HepG2 (cell line): ENCODE data around the gene DAAM1. TPM values are rescaled to one million over a fixed set of nuclear protein-coding genes. Genes with fewer than 3 reads are reported as not detected.

Experiments used
- ATAC-seq: fragments of 200-7000 bp; cut with Tn5 transposase; 3 replicates; pipeline ENCODE4 v1.9.1; 2020; ENCODE audit warnings: mild to moderate bottlenecking, moderate library complexity
- BruUV-seq: library from RNA; stranded (reverse); fragments of 400-500 nt; replicated peaks from 2 replicates; lab custom pipeline; 2021; lab: Mats Ljungman, UMichigan
- CTCF ChIA-PET: fragments of 300-600 bp; formaldehyde crosslinking; extraction: SDS; loops from one replicate; lab custom pipeline; 2021; ENCODE audit warnings: low total read pairs, inconsistent platforms, low intra/inter-chr PET ratio; lab: Yijun Ruan, JAX
- POLR2A ChIA-PET: fragments of 350-600 bp; sonication (Branson Sonifier 250); formaldehyde crosslinking; loops from one replicate; lab custom pipeline; 2020; ENCODE audit warnings: antibody characterized with exemption, inconsistent platforms; lab: Yijun Ruan, JAX
- DNase-seq: peaks from one replicate; pipeline ENCODE4 v3.0.0-alpha.2; 2015; ENCODE audit warnings: low spot score
- FAIRE-seq: peaks from 3 replicates; lab custom pipeline; 2011; peaks lifted over from hg19 to GRCh38; lab: Jason Lieb, UNC
- H2AFZ ChIP-seq: one replicate; pipeline ENCODE4 v1.6.1; 2011; ENCODE audit warnings: low read length, inconsistent platforms
- H3K27ac ChIP-seq: fragments of 300-600 bp; 3 replicates; pipeline ENCODE4 v1.8.0; 2011; ENCODE audit warnings: mixed run types, mild to moderate bottlenecking, mixed read lengths, low read length, inconsistent platforms; ENCODE audit not compliant: insufficient read depth; ENCODE audit errors: extremely low read length
- H3K27me3 ChIP-seq, 2 experiments: fragments of 200-600 bp in 1 of 2; 2 replicates in 1 of 2; 3 replicates in 1 of 2; pipeline versions ENCODE4 v1.6.0 to v1.8.0; 2011; ENCODE audit warnings: low read length in 2 of 2, mild to moderate bottlenecking in 2 of 2, moderate library complexity in 2 of 2, inconsistent platforms in 1 of 2; ENCODE audit not compliant: insufficient read depth in 2 of 2, control insufficient read depth in 1 of 2
- H3K36me3 ChIP-seq, 2 experiments: fragments of 200-600 bp in 1 of 2; replicated peaks in 1 of 2; 2 replicates in 1 of 2; 3 replicates in 1 of 2; pipeline versions ENCODE4 v1.5.1 to v1.8.0; 2011; ENCODE audit warnings: low read length in 2 of 2, inconsistent platforms in 1 of 2; ENCODE audit not compliant: insufficient read depth in 2 of 2, control insufficient read depth in 1 of 2
- H3K4me1 ChIP-seq: 2 replicates; pipeline ENCODE4 v1.5.1; 2012; ENCODE audit warnings: low read length, inconsistent platforms; ENCODE audit not compliant: insufficient read depth
- H3K4me2 ChIP-seq: 2 replicates; pipeline ENCODE4 v1.6.0; 2011; ENCODE audit warnings: low read depth, low read length, inconsistent platforms
- H3K4me3 ChIP-seq, 3 experiments: fragments of 200-600 bp in 1 of 3; sonication (generic), shearing (Covaris generic) in 1 of 3; replicated peaks in 1 of 3; 2 replicates each; pipeline ENCODE4 v1.5.1; 2011 to 2016; ENCODE audit warnings: low read length in 3 of 3, inconsistent platforms in 2 of 3, low read depth in 2 of 3, mild to moderate bottlenecking in 2 of 3, control low read depth in 1 of 3, mixed read lengths in 1 of 3; ENCODE audit not compliant: insufficient read depth in 1 of 3
- H3K79me2 ChIP-seq: one replicate; pipeline ENCODE4 v1.6.1; 2011; ENCODE audit warnings: low read length, inconsistent platforms; ENCODE audit not compliant: insufficient read depth
- H3K9ac ChIP-seq: 2 replicates; pipeline ENCODE4 v1.6.0; 2011; ENCODE audit warnings: mild to moderate bottlenecking, low read depth, low read length, inconsistent platforms; ENCODE audit not compliant: insufficient read depth
- H3K9me3 ChIP-seq: 2 replicates; pipeline ENCODE4 v1.5.1; 2012; ENCODE audit warnings: mild to moderate bottlenecking, low read length
- H4K20me1 ChIP-seq: 2 replicates; pipeline ENCODE4 v1.6.0; 2011; ENCODE audit warnings: inconsistent platforms, mild to moderate bottlenecking, low read length, moderate library complexity; ENCODE audit not compliant: insufficient read depth
- GPN1 ChIP-seq: sonication (generic); formaldehyde crosslinking; IDR thresholded peaks from 2 replicates; pipeline ENCODE4 v1.5.1; 2020; ENCODE audit warnings: missing genetic modification reagents, borderline replicate concordance
- HNF4G ChIP-seq, 2 experiments: sonication (generic) in 1 of 2; formaldehyde crosslinking in 1 of 2; IDR thresholded peaks; 2 replicates each; pipeline versions ENCODE4 v1.4.0 to v1.6.1; 2011 to 2020; ENCODE audit warnings: borderline replicate concordance in 2 of 2, low read depth in 2 of 2, mild to moderate bottlenecking in 2 of 2, low read length in 1 of 2, missing genetic modification reagents in 1 of 2, moderate library complexity in 1 of 2
- JUNB ChIP-seq: sonication (generic); formaldehyde crosslinking; IDR thresholded peaks from 2 replicates; pipeline ENCODE4 v1.8.0; 2022; ENCODE audit warnings: missing genetic modification reagents, mild to moderate bottlenecking, borderline replicate concordance
- SOX13 ChIP-seq, 3 experiments: fragments of 450-650 bp in 1 of 3; sonication (generic) in 1 of 3; formaldehyde crosslinking in 1 of 3; IDR thresholded peaks in 2 of 3; conservative IDR thresholded peaks in 1 of 3; 2 replicates each; pipeline versions ENCODE4 v1.5.0 to v1.6.1; 2016 to 2020; ENCODE audit warnings: antibody characterized with exemption in 1 of 3, mild to moderate bottlenecking in 1 of 3, missing compliant biosample characterization in 1 of 3, missing genetic modification reagents in 1 of 3, moderate library complexity in 1 of 3
- ZC3H13 ChIP-seq: sonication (generic); formaldehyde crosslinking; IDR thresholded peaks from 2 replicates; pipeline ENCODE4 v1.8.1; 2023; ENCODE audit warnings: mild to moderate bottlenecking, missing genetic modification reagents, moderate library complexity
- ZNF703 ChIP-seq: sonication (generic); formaldehyde crosslinking; IDR thresholded peaks from 2 replicates; pipeline ENCODE4 v1.5.1; 2020; ENCODE audit warnings: missing genetic modification reagents, mild to moderate bottlenecking, moderate library complexity, borderline replicate concordance
- WGBS: methylation state at CpG from one replicate; pipeline ENCODE4 v1.1.6; 2017; ENCODE audit warnings: low lambda C conversion rate; 5-methylcytosine and 5-hydroxymethylcytosine counted together
- in situ Hi-C: cut with HindIII; loops from 2 replicates; pipeline ENCODE4 v1.10.0; 2017; ENCODE audit warnings: low pct_unique_long_range_greater_than_20kb; ENCODE audit not compliant: extremely low pct_ligation_motif_present
- intact Hi-C: fragments of 100-400 bp; cut with micrococcal nuclease; formaldehyde crosslinking; loops from one replicate; pipeline ENCODE4 v1.10.0; 2022; ENCODE audit not compliant: unreplicated experiment
- polyA plus RNA-seq, 8 experiments: library from polyadenylated mRNA; depleted of rRNA in 3 of 8; stranded (reverse) in 7 of 8; unstranded in 1 of 8; fragments of >200 nt; fragmentation: Illumina TruSeq in 4 of 8; extraction: Trizol in 4 of 8; gene quantifications; 2 replicates each; pipeline versions ENCODE4 v1.2.1 to v1.2.3, GENCODE V29; 2011 to 2016; ENCODE audit warnings: low read depth in 4 of 8, missing spikeins in 1 of 8, mixed read lengths in 1 of 8; ENCODE audit not compliant: insufficient read depth in 1 of 8
- total RNA-seq, 5 experiments: library from RNA; depleted of rRNA; stranded (reverse); fragments of >200 nt; fragmentation: Illumina TruSeq; extraction: Trizol; gene quantifications; 2 replicates each; pipeline ENCODE4 v1.2.3, GENCODE V29; 2016; ENCODE audit warnings: low read depth in 1 of 5

DAAM1 gene
- total and polyA plus RNA-seq, 2 of the 13 experiments (the other 11 are each of a cell fraction or from before 2014, with no cell fraction given): 10.9 to 24.5 TPM

DNA sequence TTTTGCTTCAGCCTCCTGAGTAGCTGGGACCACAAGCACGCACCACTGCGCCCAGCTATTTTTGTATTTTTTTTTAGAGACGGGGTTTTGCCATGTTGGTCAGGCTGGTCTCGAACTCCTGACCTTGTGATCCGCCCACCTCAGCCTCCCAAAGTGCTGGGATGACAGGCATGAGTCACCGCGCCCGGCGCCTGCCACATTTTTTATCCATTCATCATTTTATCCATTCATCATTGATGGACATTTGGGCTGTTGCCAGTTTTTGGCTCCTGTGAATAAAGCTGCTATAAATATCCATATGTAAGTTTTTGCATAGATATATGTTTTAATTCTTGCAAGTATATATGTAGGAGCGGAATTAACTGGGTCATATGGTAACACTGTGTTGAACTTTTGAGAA, 79.5 kb downstream of the DAAM1 start (continued):
- no peak for TF ChIP-seq HNF4G (IDR thresholded peaks at IDR 0.05; ENCODE audit: borderline replicate concordance, low read depth, low read length)
- TF ChIP-seq HNF4G (CRISPR knock-in tag; IDR thresholded peaks at IDR 0.05; ENCODE audit: borderline replicate concordance, low read depth): no peak
- TF ChIP-seq SOX13 (IDR thresholded peaks at IDR 0.05): no peak
- no peak for TF ChIP-seq SOX13 (CRISPR knock-in tag; conservative IDR thresholded peaks at IDR 0.05 in 1 of 2, IDR thresholded peaks at IDR 0.05 in 1 of 2)
- TF ChIP-seq GPN1 (CRISPR knock-in tag): no peak
- no peak for TF ChIP-seq JUNB (CRISPR knock-in tag)
- no peak for TF ChIP-seq ZC3H13 (CRISPR knock-in tag)

DNA sequence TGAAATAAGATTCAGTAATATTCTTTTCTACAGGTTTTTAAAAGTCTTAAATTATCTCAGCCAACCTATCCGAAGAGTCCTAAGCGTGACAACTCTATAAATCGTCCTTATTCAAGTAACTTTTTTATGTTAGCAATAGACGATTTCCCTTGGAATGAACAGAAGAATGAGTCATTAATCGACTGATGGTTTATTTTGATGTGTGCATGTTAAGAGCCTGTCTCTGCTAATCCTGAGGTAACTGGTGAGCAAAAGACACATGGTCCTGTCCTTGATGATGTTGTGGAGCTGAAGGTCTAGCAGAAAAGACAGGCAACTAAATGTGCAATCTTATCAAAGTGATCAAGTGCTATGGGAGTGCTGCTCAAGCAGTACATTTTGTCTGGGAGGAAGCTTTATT, 80.4 kb downstream of the DAAM1 start:
- Histone ChIP-seq H2AFZ (no peak overlapping the region), H3K4me3 (no peak overlapping the region), H3K4me2 (no peak overlapping the region), H3K9ac (no peak overlapping the region), H3K27ac (no peak overlapping the region), H3K27me3 (no peaks in the 10 kb centered on the region), H3K4me1 (peaks cover 1% of the 10 kb centered on the region), H3K79me2 (no peaks in the 10 kb centered on the region), H4K20me1 (no peaks in the 10 kb centered on the region), H3K9me3 (no peaks in the 10 kb centered on the region), H3K36me3 (peaks cover 8 to 34% of the 10 kb centered on the region in 2 experiments; a peak in 4 of 5 replicates)
- ChIA-PET CTCF (no interaction called here), POLR2A (no interaction called here)
- intact Hi-C loops (no loop called here), in situ Hi-C loops (no loop called here)
- ATAC-seq (no peak), DNase-seq (no peak), FAIRE-seq (no peak)
- TSS peak; percentile 23 for BruUV-seq
- no peak for TF ChIP-seq ZNF703 (CRISPR knock-in tag)
- 96% methylated on average over 5 of the region's 5 CpGs for WGBS
